GM23338 (cell line): ENCODE data around the gene DUSP7. TPM values are rescaled to one million over a fixed set of nuclear protein-coding genes. Genes with fewer than 3 reads are reported as not detected.

Experiments used
- ATAC-seq: fragments of 200-7000 bp; cut with Tn5 transposase; 3 replicates; pipeline ENCODE4 v1.9.1; 2020
- DNase-seq: peaks from one replicate; pipeline ENCODE4 v3.0.0-alpha.2; 2015; ENCODE audit warnings: low spot score
- H2AFZ ChIP-seq: fragments of 200-600 bp; sonication (generic); 2 replicates; pipeline ENCODE4 v1.8.0; 2016; ENCODE audit warnings: antibody characterized with exemption, mild to moderate bottlenecking, moderate library complexity
- H3F3A ChIP-seq: fragments of 200-600 bp; sonication (generic); replicated peaks from 2 replicates; pipeline ENCODE4 v1.8.0; 2017; ENCODE audit warnings: antibody characterized with exemption, mixed run types, low read depth
- H3K27ac ChIP-seq: fragments of 200-600 bp; sonication (generic); 2 replicates; pipeline ENCODE4 v1.6.1; 2016; ENCODE audit warnings: low read depth
- H3K27me3 ChIP-seq: fragments of 200-600 bp; sonication (generic); 2 replicates; pipeline ENCODE4 v1.8.0; 2016; ENCODE audit warnings: mild to moderate bottlenecking, mixed run types, moderate library complexity; ENCODE audit not compliant: insufficient read depth
- H3K36me3 ChIP-seq: fragments of 200-600 bp; sonication (generic); 2 replicates; pipeline ENCODE4 v1.8.0; 2016; ENCODE audit warnings: mild to moderate bottlenecking; ENCODE audit not compliant: insufficient read depth
- H3K4me1 ChIP-seq: fragments of 200-600 bp; sonication (generic); 2 replicates; pipeline ENCODE4 v1.8.0; 2016; ENCODE audit warnings: mild to moderate bottlenecking, moderate library complexity; ENCODE audit not compliant: insufficient read depth
- H3K4me2 ChIP-seq: fragments of 200-600 bp; sonication (generic); 2 replicates; pipeline ENCODE4 v1.7.1; 2017; ENCODE audit warnings: mixed run types
- H3K4me3 ChIP-seq: fragments of 200-600 bp; sonication (generic); 2 replicates; pipeline ENCODE4 v1.6.1; 2016; ENCODE audit warnings: mixed run types
- H3K79me2 ChIP-seq: fragments of 200-600 bp; sonication (generic); replicated peaks from 2 replicates; pipeline ENCODE4 v1.8.0; 2017; ENCODE audit warnings: mild to moderate bottlenecking; ENCODE audit not compliant: insufficient read depth
- H3K9me2 ChIP-seq: fragments of 200-600 bp; sonication (generic); 2 replicates; pipeline ENCODE4 v1.8.0; 2017; ENCODE audit not compliant: insufficient read depth
- H4K20me1 ChIP-seq: fragments of 200-600 bp; sonication (generic); replicated peaks from 2 replicates; pipeline ENCODE4 v1.8.0; 2017; ENCODE audit warnings: mild to moderate bottlenecking; ENCODE audit not compliant: insufficient read depth
- H3K27ac Mint-ChIP-seq: 2 replicates; pipeline ENCODE4 v1.8.0; 2020; ENCODE audit warnings: inconsistent platforms, mild to moderate bottlenecking, moderate library complexity, mixed read lengths
- H3K27me3 Mint-ChIP-seq: 3 replicates; pipeline ENCODE4 v1.8.0; 2022; ENCODE audit warnings: low read depth, mild to moderate bottlenecking, moderate library complexity, mixed read lengths, inconsistent platforms; ENCODE audit not compliant: insufficient read depth, poor library complexity
- H3K36me3 Mint-ChIP-seq: 3 replicates; pipeline ENCODE4 v1.8.0; 2021; ENCODE audit warnings: low read depth, mild to moderate bottlenecking, inconsistent platforms, moderate library complexity, mixed read lengths
- H3K4me1 Mint-ChIP-seq: 3 replicates; pipeline ENCODE4 v1.8.0; 2020; ENCODE audit warnings: mild to moderate bottlenecking, inconsistent platforms, mixed read lengths
- H3K4me3 Mint-ChIP-seq: 3 replicates; pipeline ENCODE4 v1.8.0; 2021; ENCODE audit warnings: moderate library complexity, mild to moderate bottlenecking, inconsistent platforms, mixed read lengths
- H3K9me3 Mint-ChIP-seq: 3 replicates; pipeline ENCODE4 v1.8.0; 2020; ENCODE audit warnings: moderate library complexity, mild to moderate bottlenecking, inconsistent platforms, mixed read lengths
- CTCF ChIP-seq, 2 experiments: fragments of 200-600 bp in 1 of 2; sonication (generic) in 1 of 2; conservative IDR thresholded peaks; 2 replicates each; pipeline versions ENCODE4 v1.5.1 to v1.6.1; 2016 to 2017; ENCODE audit warnings: antibody characterized with exemption in 2 of 2, low read depth in 2 of 2, mild to moderate bottlenecking in 2 of 2, moderate library complexity in 1 of 2
- EZH2 ChIP-seq: fragments of 200-600 bp; sonication (generic); IDR thresholded peaks from one replicate; pipeline ENCODE4 v1.8.0; 2017; ENCODE audit warnings: antibody characterized with exemption, mild to moderate bottlenecking, low read depth; ENCODE audit not compliant: unreplicated experiment
- EZH2phosphoT487 ChIP-seq: fragments of 200-600 bp; sonication (generic); IDR thresholded peaks from one replicate; pipeline ENCODE4 v1.8.1; 2018; ENCODE audit warnings: antibody characterized with exemption; ENCODE audit not compliant: unreplicated experiment
- JUNB ChIP-seq: IDR thresholded peaks from one replicate; pipeline ENCODE4 v1.6.1; 2016; ENCODE audit warnings: antibody characterized with exemption; ENCODE audit not compliant: unreplicated experiment
- NANOG ChIP-seq: IDR thresholded peaks from 2 replicates; pipeline ENCODE4 v1.6.1; 2016; ENCODE audit warnings: antibody characterized with exemption, borderline replicate concordance
- POLR2AphosphoS5 ChIP-seq: IDR thresholded peaks from 2 replicates; pipeline ENCODE4 v1.6.1; 2016; ENCODE audit warnings: antibody characterized with exemption, low read depth
- REST ChIP-seq: IDR thresholded peaks from one replicate; pipeline ENCODE4 v1.6.1; 2018; ENCODE audit warnings: antibody characterized with exemption; ENCODE audit not compliant: unreplicated experiment
- ZNF114 ChIP-seq: fragments of 250-450 bp; sonication (Bioruptor Pico); IDR thresholded peaks from 2 replicates; pipeline ENCODE4 v1.5.0; 2020; ENCODE audit warnings: mild to moderate bottlenecking, moderate library complexity
- ZNF331 ChIP-seq: fragments of 250-450 bp; sonication (Bioruptor Pico); IDR thresholded peaks from 2 replicates; pipeline ENCODE4 v1.5.0; 2020; ENCODE audit warnings: low read depth, mild to moderate bottlenecking, moderate library complexity
- polyA plus RNA-seq: library from polyadenylated mRNA; unstranded; fragments of >200 nt; fragmentation: Nextera tagmentation; extraction: Ambion mirVana; gene quantifications from 2 replicates; pipeline ENCODE4 v1.2.1, GENCODE V29; 2016
- total RNA-seq: library from RNA; depleted of rRNA; stranded (reverse); fragments of >200 nt; shearing (Covaris generic); gene quantifications from 2 replicates; pipeline ENCODE4 v1.2.3, GENCODE V29; 2014

Gene DUSP7
- total and polyA plus RNA-seq, 2 experiments from 2014 or later, result 5.6 to 14.7 TPM

DNA sequence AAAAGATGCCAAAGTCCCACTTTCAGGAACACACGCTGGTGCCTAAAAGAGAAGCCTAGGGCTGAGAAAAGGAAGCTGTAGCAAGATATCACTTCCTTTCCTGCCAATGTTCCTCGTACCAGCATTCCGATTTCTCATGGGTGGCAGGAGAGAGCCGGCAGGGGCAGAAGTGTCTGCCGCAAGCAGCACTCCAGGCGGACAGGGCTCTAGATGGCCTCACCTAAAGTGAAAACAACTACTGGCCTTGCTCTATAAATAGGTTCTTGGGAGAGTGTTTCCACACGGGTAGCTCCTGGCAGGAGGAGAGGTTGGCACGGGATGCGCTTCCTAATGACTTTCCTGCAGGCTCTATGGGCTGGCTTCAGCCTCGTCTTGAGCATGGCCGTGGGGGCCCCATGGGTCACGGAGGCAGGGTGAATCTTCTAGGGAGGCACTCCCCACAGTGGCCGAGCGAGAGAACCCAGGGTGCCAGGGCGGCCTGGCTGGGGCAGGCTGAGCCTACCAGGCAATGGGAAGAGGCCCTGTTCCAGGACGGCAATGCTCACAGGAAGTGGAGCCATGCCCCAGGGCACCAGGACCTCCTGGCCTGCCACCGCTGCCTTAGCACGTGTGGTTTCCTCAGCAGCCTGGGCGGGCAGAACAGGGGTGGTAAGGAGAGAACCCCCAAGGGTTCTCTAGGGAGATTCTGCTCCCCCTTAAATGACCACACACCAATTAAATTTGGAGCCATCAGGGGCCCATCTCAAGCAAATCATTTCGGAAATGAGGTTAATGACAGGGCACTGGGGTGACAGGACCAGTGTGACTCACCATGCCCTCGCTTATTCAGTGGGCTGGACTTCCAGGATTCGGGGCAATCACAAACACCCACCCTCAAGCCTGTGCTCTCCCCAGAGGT lies 14.6 kb upstream of the DUSP7 start (continued):
- TF ChIP-seq REST (no peak), CTCF (conservative IDR thresholded peaks at IDR 0.05; ENCODE audit: low read depth in 2 of 2) (no peak), POLR2AphosphoS5 (no peak), EZH2phosphoT487 (no peak), JUNB (no peak), EZH2 (no peak), ZNF114 (CRISPR knock-in tag) (no peak), NANOG (no peak), ZNF331 (no peak)

- H2AFZ ChIP-seq, result no peak overlapping the region
- no peak for DNase-seq
- H3K4me2 ChIP-seq, result no peak overlapping the region
- no peaks in the 10 kb centered on the region for H3K79me2 ChIP-seq
- Mint-ChIP-seq H3K27me3 (peaks cover 10% of the 10 kb centered on the region), H3K4me3 (no peak overlapping the region), H3K4me1 (no peaks in the 10 kb centered on the region), H3K27ac (no peak overlapping the region), H3K36me3 (peaks cover 10% of the 10 kb centered on the region), H3K9me3 (no peaks in the 10 kb centered on the region)
- H3F3A ChIP-seq, result no peaks in the 10 kb centered on the region
- ATAC-seq, result no peak
- H4K20me1 ChIP-seq, result no peaks in the 10 kb centered on the region
- H3K27ac ChIP-seq, result no peak overlapping the region
- no peaks in the 10 kb centered on the region; the same call in 1 of the 2 replicates for H3K36me3 ChIP-seq
- H3K27me3 ChIP-seq, result no peaks in the 10 kb centered on the region
- TF ChIP-seq JUNB (no peak), REST (no peak), CTCF (conservative IDR thresholded peaks at IDR 0.05; ENCODE audit: low read depth in 2 of 2) (no peak), NANOG (no peak)
- no peaks in the 10 kb centered on the region for H3K9me2 ChIP-seq
- no peak overlapping the region for H3K4me3 ChIP-seq
- no peaks in the 10 kb centered on the region for H3K4me1 ChIP-seq
Observed at GRCh38 chr3:52069855-52070254, 13.5 kb upstream of the DUSP7 start.
